HUES64 (cell line): ENCODE results near the gene OBSCN.
A peak's percentile ranks its signal among the peaks of the same experiment; 100 is the strongest.

Experiments used
- H3K27ac ChIP-seq: 2 replicates; pipeline ENCODE4 v1.7.0; 2013; ENCODE audit warnings: low read depth, low read length, inconsistent platforms
- H3K27me3 ChIP-seq: 2 replicates; pipeline ENCODE4 v1.6.1; 2013; ENCODE audit warnings: mild to moderate bottlenecking, low read length; ENCODE audit not compliant: insufficient read depth
- H3K36me3 ChIP-seq: 2 replicates; pipeline ENCODE4 v1.6.1; 2013; ENCODE audit warnings: mild to moderate bottlenecking, low read length; ENCODE audit not compliant: insufficient read depth
- H3K4me1 ChIP-seq: 2 replicates; pipeline ENCODE4 v1.6.1; 2013; ENCODE audit warnings: mild to moderate bottlenecking, low read length, moderate library complexity; ENCODE audit not compliant: insufficient read depth
- H3K4me3 ChIP-seq: 2 replicates; pipeline ENCODE4 v1.5.1; 2013; ENCODE audit warnings: mild to moderate bottlenecking, low read length, moderate library complexity
- H3K9ac ChIP-seq: 2 replicates; pipeline ENCODE4 v1.6.1; 2013; ENCODE audit warnings: mild to moderate bottlenecking, low read depth, low read length
- H3K9me3 ChIP-seq: 2 replicates; pipeline ENCODE4 v1.6.1; 2013; ENCODE audit warnings: low read depth, low read length; ENCODE audit not compliant: insufficient read depth
- WGBS: fragments of 150-250, 120-280 bp; methylation state at CpG from one replicate; pipeline ENCODE4 v1.1.7; 2013; ENCODE audit warnings: missing lambda C conversion rate; 5-methylcytosine and 5-hydroxymethylcytosine counted together

OBSCN gene

GRCh38 chr1:228164561-228165371 lies 43.1 kb upstream of the OBSCN start:
- 68% methylated on average over 20 of the region's 20 CpGs for WGBS
- 0 out of 2 replicates have a peak overlapping the region, but pooled peaks have one; percentile 16 for H3K27ac ChIP-seq
- no peaks in the 10 kb centered on the region for H3K36me3 ChIP-seq
- H3K4me3 ChIP-seq, result peak overlapping the region; percentile 75
- H3K9ac ChIP-seq, result peak overlapping the region; percentile 67
- 0 out of 2 replicates have a peak, but pooled peaks cover 12% of the 10 kb centered on the region for H3K4me1 ChIP-seq
- H3K27me3 ChIP-seq, result no peaks in the 10 kb centered on the region
- H3K9me3 ChIP-seq, result no peaks in the 10 kb centered on the region

GRCh38 chr1:228165372-228166169 lies 42.3 kb upstream of the OBSCN start, which contains the start of gene IBA57:
Gene IBA57, plus strand, starts transcription at chr1:228165804. Its CDS starts 13 bp downstream, at chr1:228165817.
- no peaks in the 10 kb centered on the region for H3K9me3 ChIP-seq
- H3K36me3 ChIP-seq, result no peaks in the 10 kb centered on the region
- peak within 1 kb of the TSS; percentile 100 for H3K27ac ChIP-seq
- under 1% methylated on average over 93 of the region's 93 CpGs for WGBS
- H3K9ac ChIP-seq, result peak within 1 kb of the TSS; percentile 99
- H3K4me1 ChIP-seq, result 0 out of 2 replicates have a peak, but pooled peaks cover 12% of the 10 kb centered on the region
- no peaks in the 10 kb centered on the region for H3K27me3 ChIP-seq
- peak within 1 kb of the TSS; percentile 80 for H3K4me3 ChIP-seq

- 27% methylated on average over 26 of the region's 26 CpGs for WGBS
- peak overlapping the region; percentile 100; the same call in 1 of the 2 replicates for H3K27ac ChIP-seq
- no peaks in the 10 kb centered on the region for H3K9me3 ChIP-seq
- peak overlapping the region; percentile 61 for H3K9ac ChIP-seq
- no peaks in the 10 kb centered on the region for H3K27me3 ChIP-seq
- H3K36me3 ChIP-seq, result no peaks in the 10 kb centered on the region
- 0 out of 2 replicates have a peak, but pooled peaks cover 12% of the 10 kb centered on the region for H3K4me1 ChIP-seq
- peak overlapping the region; percentile 80 for H3K4me3 ChIP-seq
Observed at GRCh38 chr1:228166170-228166936, 41.5 kb upstream of the OBSCN start.

GRCh38 chr1:228168563-228169270 lies 39.1 kb upstream of the OBSCN start:
- Histone ChIP-seq H3K27ac (no peak overlapping the region), H3K9ac (no peak overlapping the region), H3K4me1 (0 out of 2 replicates have a peak, but pooled peaks cover 5% of the 10 kb centered on the region), H3K36me3 (no peaks in the 10 kb centered on the region), H3K4me3 (no peak overlapping the region), H3K27me3 (no peaks in the 10 kb centered on the region), H3K9me3 (no peaks in the 10 kb centered on the region)
- WGBS, result 93% methylated on average over 12 of the region's 12 CpGs

GRCh38 chr1:228169345-228169744 lies 38.5 kb upstream of the OBSCN start:
- WGBS, result 86% methylated on average over 2 of the region's 2 CpGs
- no peak overlapping the region for H3K4me3 ChIP-seq
- 0 out of 2 replicates have a peak, but pooled peaks cover 5% of the 10 kb centered on the region for H3K4me1 ChIP-seq
- H3K9ac ChIP-seq, result no peak overlapping the region
- no peaks in the 10 kb centered on the region for H3K36me3 ChIP-seq
- H3K27me3 ChIP-seq, result no peaks in the 10 kb centered on the region
- H3K27ac ChIP-seq, result no peak overlapping the region
- H3K9me3 ChIP-seq, result no peaks in the 10 kb centered on the region

GRCh38 chr1:228170666-228171065 lies 37.2 kb upstream of the OBSCN start:
- Histone ChIP-seq H3K4me1 (0 out of 2 replicates have a peak, but pooled peaks cover 5% of the 10 kb centered on the region), H3K27ac (no peak overlapping the region), H3K36me3 (no peaks in the 10 kb centered on the region), H3K9me3 (no peaks in the 10 kb centered on the region), H3K9ac (no peak overlapping the region), H3K27me3 (no peaks in the 10 kb centered on the region), H3K4me3 (no peak overlapping the region)
- WGBS, result 87% methylated on average over 7 of the region's 7 CpGs

- Histone ChIP-seq H3K9me3 (no peaks in the 10 kb centered on the region), H3K4me1 (0 out of 2 replicates have a peak, but pooled peaks cover 5% of the 10 kb centered on the region), H3K27me3 (no peaks in the 10 kb centered on the region), H3K9ac (no peak overlapping the region), H3K27ac (no peak overlapping the region), H3K36me3 (no peaks in the 10 kb centered on the region), H3K4me3 (no peak overlapping the region)
- WGBS, result 86% methylated on average over 10 of the region's 10 CpGs
Observed at GRCh38 chr1:228171221-228171891, 36.5 kb upstream of the OBSCN start.

GRCh38 chr1:228172591-228173527 lies 35.0 kb upstream of the OBSCN start:
- no peaks in the 10 kb centered on the region for H3K27me3 ChIP-seq
- H3K4me3 ChIP-seq, result no peak overlapping the region
- no peak overlapping the region for H3K9ac ChIP-seq
- H3K4me1 ChIP-seq, result no peaks in the 10 kb centered on the region
- no peaks in the 10 kb centered on the region; the same call in 1 of the 2 replicates for H3K36me3 ChIP-seq
- H3K9me3 ChIP-seq, result no peaks in the 10 kb centered on the region
- H3K27ac ChIP-seq, result no peak overlapping the region
- 90% methylated on average over 19 of the region's 21 CpGs for WGBS
